ENCODE data around the gene HNRNPL.
"Not testable (repeated sequence)": the region's sequence is repeated elsewhere in the genome, so short reads cannot be mapped to it uniquely, and the experiment has no call there.

The HNRNPL gene

GRCh38 chr19:38830039-38830733, 19.6 kb downstream of the HNRNPL start:
- no peak for DNase-seq (ENCODE audit: low read depth in 2 of 2)

- DNase-seq (ENCODE audit: low read depth in 2 of 2): not testable (repeated sequence)
Measured at GRCh38 chr19:38829203-38829602, 20.6 kb downstream of the HNRNPL start.

- DNase-seq (ENCODE audit: low read depth in 2 of 2): no peak
Measured at GRCh38 chr19:38826856-38827551, 22.8 kb downstream of the HNRNPL start.

GRCh38 chr19:38825936-38826335, 23.9 kb downstream of the HNRNPL start:
- DNase-seq (ENCODE audit: low read depth in 2 of 2): not testable (repeated sequence)

- DNase-seq (ENCODE audit: low read depth in 2 of 2): not testable (repeated sequence)
Measured at GRCh38 chr19:38821230-38821825, 28.5 kb downstream of the HNRNPL start.

- no peak for DNase-seq (ENCODE audit: low read depth in 2 of 2)
Measured at GRCh38 chr19:38819231-38819920, 30.4 kb downstream of the HNRNPL start.

- DNase-seq (ENCODE audit: low read depth in 2 of 2): no peak
Measured at GRCh38 chr19:38817081-38817480, 32.7 kb downstream of the HNRNPL start.

GRCh38 chr19:38816131-38816750, 33.5 kb downstream of the HNRNPL start:
- no peak for DNase-seq (ENCODE audit: low read depth in 2 of 2)

GRCh38 chr19:38815059-38816001, 34.5 kb downstream of the HNRNPL start:
- no peak for DNase-seq (ENCODE audit: low read depth in 2 of 2)

- DNase-seq (ENCODE audit: low read depth in 2 of 2): not testable (repeated sequence)
Measured at GRCh38 chr19:38813932-38814331, 35.9 kb downstream of the HNRNPL start.

- DNase-seq (ENCODE audit: low read depth in 2 of 2): no peak
Measured at GRCh38 chr19:38813323-38813722, 36.5 kb downstream of the HNRNPL start.

GRCh38 chr19:38812841-38813320, 36.9 kb downstream of the HNRNPL start, which contains the start of gene LGALS4:
Gene LGALS4 (minus strand): TSS chr19:38812945. CDS start chr19:38812886, 59 bp downstream.
- no peak for DNase-seq (ENCODE audit: low read depth in 2 of 2)

GRCh38 chr19:38812009-38812840, 37.6 kb downstream of the HNRNPL start:
- no peak for DNase-seq (ENCODE audit: low read depth in 2 of 2)

GRCh38 chr19:38809592-38810252, 40.1 kb downstream of the HNRNPL start:
- no peak for DNase-seq (ENCODE audit: low read depth in 2 of 2)

GRCh38 chr19:38808741-38809140, 41.0 kb downstream of the HNRNPL start:
- DNase-seq (ENCODE audit: low read depth in 2 of 2): no peak

- DNase-seq (ENCODE audit: low read depth in 2 of 2): not testable (repeated sequence)
Measured at GRCh38 chr19:38807374-38808098, 42.2 kb downstream of the HNRNPL start.

GRCh38 chr19:38806371-38806770, 43.4 kb downstream of the HNRNPL start:
- DNase-seq (ENCODE audit: low read depth in 2 of 2): no peak

- no peak for DNase-seq (ENCODE audit: low read depth in 2 of 2)
Measured at GRCh38 chr19:38805180-38805579, 44.6 kb downstream of the HNRNPL start.

All from stimulated activated CD8-positive, alpha-beta memory T cell treated with anti-CD3 and anti-CD28 coated beads, Interleukin-2, amount 100 ng/mL, for 48 hours (primary cell).